Measurements from ENCODE around the gene DTNB.

Gene DTNB

DNA sequence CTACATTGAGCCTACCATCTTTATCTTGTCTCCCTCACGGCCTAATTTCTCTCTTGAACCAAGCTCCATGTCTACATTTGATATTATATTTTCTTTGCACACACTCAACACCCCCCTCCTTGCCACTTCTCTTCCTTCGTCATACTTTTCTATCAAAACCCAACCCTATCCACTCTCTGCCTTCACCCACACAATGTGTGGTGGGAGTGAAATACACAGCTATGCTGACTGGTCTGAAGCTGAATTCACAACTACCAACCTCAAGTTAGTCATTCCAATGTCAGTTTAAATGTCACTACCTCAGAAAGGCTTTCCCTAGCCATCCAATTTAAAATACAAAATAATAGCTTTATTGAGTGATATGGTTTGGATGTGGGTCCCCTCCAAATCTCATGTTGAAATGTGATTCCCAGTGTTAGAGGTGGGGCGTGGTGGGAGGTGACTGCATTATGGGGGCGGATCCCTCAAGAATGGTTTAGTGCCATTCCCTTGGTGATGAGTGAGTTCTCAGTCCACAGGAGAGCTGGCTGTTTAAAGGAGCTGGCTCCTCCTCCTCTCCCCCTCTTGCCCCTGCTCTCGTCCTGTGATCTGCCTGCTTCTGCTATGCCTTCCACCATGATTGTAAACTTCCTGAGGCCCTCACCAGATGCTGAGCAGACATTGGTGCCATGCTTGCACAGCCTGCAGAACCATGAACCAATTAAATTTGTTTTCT lies 112.1 kb downstream of the DTNB start:
- TF ChIP-seq, protein P1, sequence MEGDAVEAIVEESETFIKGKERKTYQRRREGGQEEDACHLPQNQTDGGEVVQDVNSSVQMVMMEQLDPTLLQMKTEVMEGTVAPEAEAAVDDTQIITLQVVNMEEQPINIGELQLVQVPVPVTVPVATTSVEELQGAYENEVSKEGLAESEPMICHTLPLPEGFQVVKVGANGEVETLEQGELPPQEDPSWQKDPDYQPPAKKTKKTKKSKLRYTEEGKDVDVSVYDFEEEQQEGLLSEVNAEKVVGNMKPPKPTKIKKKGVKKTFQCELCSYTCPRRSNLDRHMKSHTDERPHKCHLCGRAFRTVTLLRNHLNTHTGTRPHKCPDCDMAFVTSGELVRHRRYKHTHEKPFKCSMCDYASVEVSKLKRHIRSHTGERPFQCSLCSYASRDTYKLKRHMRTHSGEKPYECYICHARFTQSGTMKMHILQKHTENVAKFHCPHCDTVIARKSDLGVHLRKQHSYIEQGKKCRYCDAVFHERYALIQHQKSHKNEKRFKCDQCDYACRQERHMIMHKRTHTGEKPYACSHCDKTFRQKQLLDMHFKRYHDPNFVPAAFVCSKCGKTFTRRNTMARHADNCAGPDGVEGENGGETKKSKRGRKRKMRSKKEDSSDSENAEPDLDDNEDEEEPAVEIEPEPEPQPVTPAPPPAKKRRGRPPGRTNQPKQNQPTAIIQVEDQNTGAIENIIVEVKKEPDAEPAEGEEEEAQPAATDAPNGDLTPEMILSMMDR (IDR thresholded peaks at IDR 0.05) = no peak

DNA sequence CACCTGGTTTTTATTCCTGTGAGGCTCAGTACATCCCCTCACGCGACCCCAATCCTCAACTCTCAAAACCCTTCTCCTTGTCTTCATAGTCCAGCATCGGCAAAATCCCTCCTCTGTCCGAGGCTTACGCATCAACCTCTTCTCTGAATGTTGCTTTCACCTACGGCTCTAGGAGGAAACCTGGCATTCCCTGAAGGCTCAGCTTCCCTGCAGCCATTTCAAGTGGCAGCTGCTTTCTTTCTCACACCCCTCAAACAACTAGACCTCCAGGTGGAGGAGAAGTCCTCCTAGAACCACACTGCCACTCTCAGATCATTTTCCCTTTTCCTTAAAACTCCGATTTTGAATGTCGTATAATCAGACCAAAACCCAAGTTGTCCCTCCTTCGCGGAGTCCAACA lies 114.2 kb downstream of the DTNB start:
- TF ChIP-seq, protein P1 (IDR thresholded peaks at IDR 0.05) = no peak

DNA sequence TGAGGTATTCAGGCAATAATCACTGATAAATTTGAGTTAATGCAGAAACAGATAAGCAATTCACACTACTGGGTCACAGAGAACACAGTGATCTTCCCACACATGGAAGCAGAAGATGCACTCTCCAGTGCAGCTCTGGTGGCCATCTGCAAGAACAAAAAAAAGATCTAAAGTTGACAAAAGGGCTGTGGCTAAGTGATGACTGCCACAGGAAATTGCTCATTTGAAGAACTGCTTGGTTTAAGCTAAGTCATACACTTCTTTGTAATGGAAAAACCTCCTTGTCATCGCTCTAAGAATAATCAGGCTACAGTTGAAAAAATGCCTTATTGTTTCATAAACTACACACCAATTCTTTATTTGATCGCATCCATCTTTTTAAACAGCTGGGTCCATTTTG lies 115.1 kb downstream of the DTNB start:
- TF ChIP-seq, protein P1 (IDR thresholded peaks at IDR 0.05) = no peak

DNA sequence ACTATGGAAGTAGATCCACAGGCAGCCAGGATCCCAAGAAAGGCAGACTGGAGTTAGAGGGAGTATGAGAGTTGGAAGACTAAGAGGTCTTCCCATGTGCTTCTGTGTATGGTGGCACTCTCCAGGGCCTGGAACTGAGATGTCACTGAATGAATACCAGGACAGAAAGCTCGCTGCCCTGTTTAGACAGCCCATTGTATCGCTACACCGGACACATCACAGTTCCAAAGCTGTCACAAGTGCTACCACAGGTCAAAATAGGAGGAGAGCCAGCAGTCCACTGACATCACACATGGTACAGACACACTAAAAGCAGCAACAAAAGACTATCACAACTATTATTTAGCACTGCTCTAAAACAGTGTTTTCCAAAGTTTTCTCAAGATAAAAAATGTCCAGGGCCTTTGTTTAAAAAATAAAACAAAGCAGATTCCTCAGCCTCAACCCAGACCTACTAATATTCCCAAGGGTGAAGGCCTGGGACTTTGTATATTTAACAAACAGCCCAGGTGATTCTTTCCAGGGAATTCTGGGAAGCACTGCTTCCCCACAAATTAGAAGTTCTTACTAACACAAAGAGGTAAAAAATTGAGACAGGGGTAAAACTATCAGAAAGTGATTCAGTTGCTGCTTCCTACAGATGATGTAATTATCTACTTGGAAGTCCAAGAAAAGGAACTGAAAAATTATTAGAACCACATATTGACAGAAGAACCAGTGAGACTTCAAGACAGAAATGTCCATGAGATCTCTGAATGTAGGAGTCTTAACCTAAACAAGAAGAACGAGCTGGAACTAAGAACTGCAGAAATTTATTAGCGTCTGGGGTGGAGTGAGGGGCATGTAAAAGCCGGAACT lies 116.0 kb downstream of the DTNB start:
- TF ChIP-seq, protein P1 (IDR thresholded peaks at IDR 0.05) = no peak

DNA sequence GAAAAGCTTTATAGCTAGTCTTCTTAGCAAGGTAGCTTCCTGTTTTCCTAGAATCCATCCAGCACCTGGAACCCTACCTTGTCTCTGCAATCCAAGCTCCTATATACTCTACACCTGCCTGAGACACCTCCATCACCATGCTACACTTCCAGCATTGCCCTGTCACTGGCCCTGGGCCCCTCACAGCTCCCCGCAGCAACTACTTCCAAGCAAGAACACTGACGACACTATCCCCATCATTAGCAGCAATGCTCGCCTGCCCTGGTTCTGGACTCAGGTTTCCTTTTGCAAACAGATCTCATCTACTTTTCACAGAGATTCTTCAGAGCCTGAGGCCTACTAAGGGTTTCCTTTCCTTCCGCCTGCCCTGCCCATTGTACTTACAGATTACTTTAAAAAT lies 121.1 kb downstream of the DTNB start:
- TF ChIP-seq, protein P1 (IDR thresholded peaks at IDR 0.05) = no peak

DNA sequence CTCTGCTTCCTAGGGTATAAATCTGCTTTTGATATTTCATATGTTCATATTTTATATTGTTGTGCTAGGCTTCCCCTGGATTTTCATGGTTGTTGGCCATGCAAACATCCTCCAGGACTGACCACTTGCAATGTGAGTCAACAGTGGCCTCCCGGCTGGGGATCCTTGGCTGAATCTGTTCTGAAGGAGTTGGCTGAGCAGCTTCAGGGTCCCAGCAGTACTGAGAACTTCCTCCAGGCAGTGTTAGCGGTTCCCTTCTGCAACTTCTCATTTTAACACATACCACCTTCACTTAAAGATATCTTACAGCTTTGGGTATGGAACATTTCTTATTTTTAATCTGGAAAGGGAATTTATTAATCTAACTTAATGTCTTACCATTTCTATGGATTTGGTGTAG lies 122.1 kb downstream of the DTNB start:
- TF ChIP-seq, protein P1 (IDR thresholded peaks at IDR 0.05) = no peak

DNA sequence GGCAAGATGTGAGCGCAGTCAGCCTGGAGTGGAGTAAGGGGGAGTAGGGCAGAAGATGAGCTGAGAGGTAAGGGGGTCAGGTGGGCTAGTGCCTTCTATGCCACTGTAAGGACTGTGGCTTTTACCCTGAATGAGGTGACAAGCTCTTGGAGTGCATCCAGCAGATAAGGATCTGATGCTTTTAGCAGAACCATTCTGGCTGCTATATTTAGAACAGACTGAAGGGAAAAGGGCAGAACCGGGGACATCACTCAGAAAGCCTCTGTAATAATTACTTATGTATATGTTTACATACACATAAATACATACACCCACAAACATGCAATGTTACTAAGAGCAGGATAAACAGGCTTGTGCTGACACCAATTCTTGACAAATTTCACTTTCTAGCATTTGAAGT lies 124.8 kb downstream of the DTNB start:
- TF ChIP-seq, protein P1 (IDR thresholded peaks at IDR 0.05) = no peak

Data from LNCAP (cell line).